Endometrial microvascular endothelial cells (primary cell): ENCODE measurements around the gene IL18. TPM values are rescaled to one million over a fixed set of nuclear protein-coding genes. Genes with fewer than 3 reads are reported as not detected.
"Not testable (repeated sequence)": the region's sequence is repeated elsewhere in the genome, so short reads cannot be mapped to it uniquely, and the experiment has no call there.

Source experiments
- in situ Hi-C: cut with HindIII; loops from 2 replicates; pipeline ENCODE4 v1.10.0; 2017; ENCODE audit warnings: low sequenced_read_pairs, low pct_unique_long_range_greater_than_20kb; ENCODE audit errors: inconsistent ontology term
- total RNA-seq: library from RNA; depleted of rRNA; stranded (reverse); fragments of >200 nt; gene quantifications from one replicate; pipeline ENCODE4 v1.2.3, GENCODE V29; 2015; ENCODE audit errors: inconsistent ontology term

The IL18 gene
- total RNA-seq, 1 donor from 2014 or later, result 0.09 TPM

DNA sequence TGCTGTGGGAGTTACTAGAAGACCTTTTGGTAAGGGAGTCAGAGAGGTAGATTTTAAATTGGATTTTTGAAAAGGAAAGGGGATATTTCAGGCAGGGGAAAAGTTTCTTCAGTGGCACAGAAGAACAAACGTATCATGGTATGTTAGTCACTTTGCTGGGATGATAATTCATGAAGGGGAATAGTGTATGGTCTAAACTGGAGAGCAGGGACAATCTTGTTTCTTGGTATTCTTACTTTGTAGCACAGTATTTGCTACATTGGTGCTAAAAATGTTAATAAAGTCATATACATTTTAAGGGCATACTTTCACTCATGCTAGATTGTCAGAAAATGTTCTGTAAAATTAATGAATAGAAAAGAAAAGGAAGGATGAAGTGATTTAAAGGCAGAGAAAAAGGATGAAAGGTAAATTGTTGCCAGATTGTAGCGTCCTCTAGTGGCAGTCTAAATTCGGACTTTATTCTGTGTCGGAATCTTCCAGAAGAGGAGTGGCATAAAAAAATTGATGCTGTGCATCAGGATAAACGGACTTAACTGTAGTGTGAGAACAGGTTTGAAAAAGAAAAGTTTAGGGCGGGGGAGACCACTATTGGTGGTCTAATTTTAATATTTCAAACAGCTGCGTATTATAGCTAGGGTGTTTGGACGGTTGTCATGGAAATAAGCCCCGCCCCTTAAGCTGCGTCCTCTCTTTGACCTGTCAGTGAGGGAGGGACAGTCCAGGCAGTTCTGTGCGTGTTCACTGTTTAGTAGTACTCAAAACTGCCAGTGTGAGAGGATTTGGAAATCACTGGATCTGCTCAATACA lies 11.1 kb upstream of the IL18 start, which contains the start of gene BCO2:
BCO2 (plus strand) TSS at position 724 of the 810 bp plus-strand sequence. CDS start 90 bp downstream, outside the sequence.
- in situ Hi-C loops, result no loop called here

DNA sequence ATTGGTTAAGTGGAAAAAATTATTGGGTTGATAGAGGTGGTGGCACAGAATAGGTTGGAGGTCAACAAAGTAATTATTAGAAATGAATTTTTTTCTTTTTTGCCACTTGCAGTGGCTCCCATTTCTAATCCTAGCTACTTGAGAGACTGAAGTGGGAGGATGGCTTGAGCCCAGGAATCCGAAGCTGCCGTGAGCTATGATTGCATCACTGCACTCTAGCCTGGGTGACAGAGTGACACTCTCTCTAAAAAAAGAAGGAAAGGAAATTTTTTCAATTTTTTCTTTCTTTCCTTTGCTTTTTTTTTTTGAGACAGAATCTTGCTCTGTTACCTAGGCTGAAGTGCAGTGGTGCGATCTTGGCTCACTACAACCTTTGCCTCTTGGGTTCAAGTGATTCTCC lies 9.3 kb upstream of the IL18 start:
- in situ Hi-C loops, result no loop called here

DNA sequence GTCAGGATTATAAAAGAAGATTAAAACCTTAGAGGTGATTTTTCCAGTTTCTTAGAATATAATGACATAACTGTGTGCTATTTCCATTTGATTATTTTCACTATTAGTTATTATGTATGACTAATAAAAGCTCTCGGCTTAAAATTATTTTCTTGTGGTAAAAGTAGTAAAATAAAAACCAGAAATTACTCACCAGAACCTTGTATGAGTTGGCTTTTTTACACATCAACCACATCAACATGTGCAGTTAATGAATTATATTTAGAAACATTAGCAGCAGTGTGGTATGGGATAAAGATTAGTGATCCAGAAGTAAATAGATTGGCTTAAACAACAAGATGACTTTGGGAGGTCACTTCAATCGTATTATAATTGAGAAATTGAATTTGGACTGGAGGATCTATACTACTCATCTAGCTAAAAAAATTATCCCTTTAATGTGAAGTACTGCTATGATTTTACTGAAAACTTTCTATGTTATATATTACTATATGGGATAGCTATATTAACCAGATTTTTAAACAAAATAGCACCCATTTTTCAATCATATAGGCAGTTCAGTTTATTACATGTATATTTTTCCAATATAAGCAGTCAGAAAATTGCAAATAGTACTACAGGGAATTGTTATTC lies 8.6 kb upstream of the IL18 start:
- in situ Hi-C loops, result no loop called here

DNA sequence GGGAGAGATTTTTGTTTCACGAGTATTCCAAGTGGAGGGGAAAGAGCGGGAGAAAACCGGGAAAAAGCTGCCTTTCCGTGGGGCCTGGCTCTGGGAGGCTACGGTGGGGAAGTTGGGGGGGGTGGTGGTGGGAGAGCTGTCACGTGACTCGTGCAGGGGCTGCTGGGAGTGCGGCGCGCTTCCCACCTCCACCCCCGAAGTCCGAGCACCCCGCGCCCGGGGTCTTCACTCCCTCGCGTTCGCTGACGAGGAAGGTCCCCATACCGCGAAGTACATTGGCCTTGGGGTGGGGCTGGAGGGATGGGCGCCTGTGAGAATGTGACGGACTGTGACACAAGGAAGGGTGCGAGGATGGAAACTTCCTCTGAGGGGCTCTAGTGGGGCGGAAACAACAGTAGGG lies 3.3 kb upstream of the IL18 start, which contains the start of gene TEX12:
TEX12 (plus strand) TSS at position 228 of the 400 bp plus-strand sequence. CDS start 1,897 bp downstream, outside the sequence.
- in situ Hi-C loops, result no loop called here

DNA sequence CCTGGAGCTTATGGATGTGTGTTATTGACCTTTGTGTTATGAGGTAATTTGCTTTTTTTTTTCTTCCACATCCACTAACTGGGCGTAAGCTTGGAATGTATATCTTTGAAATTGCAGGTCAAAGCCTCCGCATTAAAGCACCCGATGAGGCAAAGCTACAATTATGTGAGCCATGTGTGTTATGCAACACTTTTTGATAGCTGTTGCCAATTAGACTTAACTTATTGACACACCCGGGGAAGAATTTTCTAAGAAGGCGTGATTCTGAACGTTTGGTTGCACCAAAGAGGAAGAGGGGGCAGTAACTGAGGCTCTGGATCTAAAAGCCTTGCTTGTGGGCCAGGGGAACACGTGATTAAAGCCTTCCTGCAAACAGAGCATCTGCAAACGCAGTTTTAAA lies 2.7 kb upstream of the IL18 start:
- in situ Hi-C loops, result no loop called here

DNA sequence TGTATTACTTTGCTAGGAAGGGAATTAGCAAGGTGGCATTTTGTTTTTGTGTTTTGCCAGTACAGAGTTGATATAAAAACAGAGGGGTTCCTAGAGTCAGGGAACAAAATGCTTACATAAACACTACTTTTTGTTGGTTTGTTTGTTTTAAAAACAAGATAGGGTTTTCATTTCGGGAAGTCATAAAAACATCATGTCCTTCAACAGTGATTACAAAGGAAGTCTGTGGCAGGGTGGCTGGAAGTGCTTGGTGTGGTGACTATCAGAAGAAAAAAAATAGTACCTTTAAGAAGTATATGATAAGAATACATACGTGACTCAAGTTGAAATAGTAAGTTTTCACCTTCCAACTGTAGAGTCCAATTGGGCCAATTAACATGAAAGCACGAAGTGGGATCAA lies 1.2 kb upstream of the IL18 start:
- in situ Hi-C loops, result no loop called here

DNA sequence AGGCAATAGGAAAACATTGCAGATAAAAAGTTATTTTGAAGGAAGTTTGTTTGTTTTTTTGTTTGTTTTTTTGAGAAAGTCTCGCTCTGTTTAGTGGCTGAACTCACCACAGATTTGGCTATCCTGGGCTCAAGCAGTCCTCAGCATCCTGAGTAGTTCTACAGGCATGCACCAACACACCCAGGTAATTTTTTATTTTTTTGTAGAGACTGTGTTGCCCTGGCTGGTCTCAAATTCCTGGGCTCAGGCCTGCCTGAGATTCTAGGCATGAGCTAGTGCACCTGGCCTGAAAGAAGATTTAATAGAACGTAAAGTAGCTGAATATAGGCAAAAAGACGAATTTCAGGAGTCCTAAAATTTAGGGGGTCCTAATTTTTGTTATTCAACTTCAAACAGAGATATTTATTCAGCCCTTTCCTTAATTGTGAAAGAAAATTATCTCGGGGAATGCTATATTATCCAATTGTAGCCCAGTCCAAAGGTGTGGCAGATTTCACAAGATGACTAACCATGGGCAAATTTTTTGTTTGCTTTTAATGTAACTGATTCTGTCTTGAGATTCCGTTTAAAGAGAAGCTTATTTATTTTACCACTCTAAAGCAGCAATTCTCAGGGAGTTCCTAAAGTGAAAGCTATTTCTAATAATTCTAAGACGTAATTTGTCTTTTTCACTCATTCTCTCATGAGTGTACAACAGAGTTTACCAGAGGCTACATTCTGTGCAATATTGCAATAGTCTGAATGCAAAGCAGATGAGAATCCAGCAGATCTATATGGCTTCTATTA lies 940 bp downstream of the IL18 start:
- in situ Hi-C loops, result no loop called here

DNA sequence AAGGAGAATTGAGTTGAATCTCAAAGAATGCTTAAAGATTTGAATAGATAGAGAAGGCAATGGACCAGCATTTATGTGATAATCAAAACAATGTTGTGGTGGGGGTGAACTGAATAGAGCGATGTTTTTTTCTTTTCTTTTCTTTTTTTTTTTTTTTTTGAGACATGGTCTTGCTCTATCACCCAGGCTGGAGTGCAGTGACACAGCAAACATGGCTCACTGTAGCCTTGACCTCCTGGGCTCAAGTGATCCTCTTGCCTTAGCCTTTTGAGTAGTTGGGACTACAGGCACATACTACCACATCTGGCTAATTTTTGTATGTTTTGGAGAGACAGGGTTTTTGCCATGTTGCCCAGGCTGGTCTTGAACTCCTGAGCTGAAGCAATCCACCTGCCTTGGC lies 1.7 kb downstream of the IL18 start:
- in situ Hi-C loops, result not testable (repeated sequence)

DNA sequence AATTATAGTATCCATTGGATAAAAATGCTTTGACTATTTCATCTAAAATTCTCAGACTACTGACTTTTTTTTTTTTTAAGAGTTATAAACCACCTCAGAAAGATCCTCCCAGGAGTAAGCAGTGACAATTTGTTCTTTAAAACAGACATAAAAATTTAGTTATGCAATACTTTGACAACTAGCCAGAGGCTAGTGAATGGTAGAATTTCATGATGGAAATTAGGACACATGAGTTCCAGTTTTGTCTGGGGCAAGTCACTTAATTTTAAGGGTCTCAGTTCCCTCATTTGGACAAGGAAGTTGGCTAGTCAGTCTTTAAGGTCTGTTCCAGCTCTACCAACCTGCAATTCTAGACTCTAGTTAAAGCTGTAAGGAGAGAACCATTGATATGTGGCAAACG lies 2.9 kb downstream of the IL18 start:
- in situ Hi-C loops, result no loop called here

DNA sequence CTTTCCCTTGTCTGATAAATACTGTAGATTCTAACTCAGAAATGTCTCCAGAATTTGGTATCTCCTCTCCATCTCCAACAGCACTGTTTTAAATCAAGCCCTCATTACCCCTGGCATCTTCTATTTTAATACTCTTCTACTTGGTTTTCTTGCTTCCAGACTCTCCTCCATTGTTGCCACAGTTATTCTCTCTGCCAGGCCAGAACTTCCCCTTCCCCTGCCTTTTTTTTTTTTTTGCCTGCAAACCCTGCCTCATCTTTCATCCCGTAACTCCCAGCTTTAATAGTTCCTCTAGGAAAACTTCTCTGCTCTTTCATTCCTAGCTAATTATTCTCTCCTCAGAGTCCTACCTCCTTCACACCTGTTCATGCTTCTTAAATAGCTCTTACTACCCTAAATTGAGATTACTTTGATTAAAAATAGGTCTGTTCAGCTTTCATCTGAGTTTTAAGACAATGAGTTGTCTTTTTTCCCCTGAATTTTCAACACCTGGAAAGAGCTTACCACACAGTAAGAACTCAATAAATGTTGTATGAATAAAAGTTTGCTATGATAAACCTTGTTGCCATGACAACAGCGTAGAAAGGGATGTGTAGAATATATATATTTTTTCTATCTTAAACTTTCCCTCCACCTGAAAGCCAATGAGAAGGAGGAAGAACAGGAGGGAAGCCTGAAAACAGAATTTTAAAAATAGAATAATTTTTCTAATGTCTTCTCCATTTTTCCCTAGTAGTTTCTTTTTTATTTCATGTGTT lies 3.6 kb downstream of the IL18 start:
- in situ Hi-C loops, result no loop called here

DNA sequence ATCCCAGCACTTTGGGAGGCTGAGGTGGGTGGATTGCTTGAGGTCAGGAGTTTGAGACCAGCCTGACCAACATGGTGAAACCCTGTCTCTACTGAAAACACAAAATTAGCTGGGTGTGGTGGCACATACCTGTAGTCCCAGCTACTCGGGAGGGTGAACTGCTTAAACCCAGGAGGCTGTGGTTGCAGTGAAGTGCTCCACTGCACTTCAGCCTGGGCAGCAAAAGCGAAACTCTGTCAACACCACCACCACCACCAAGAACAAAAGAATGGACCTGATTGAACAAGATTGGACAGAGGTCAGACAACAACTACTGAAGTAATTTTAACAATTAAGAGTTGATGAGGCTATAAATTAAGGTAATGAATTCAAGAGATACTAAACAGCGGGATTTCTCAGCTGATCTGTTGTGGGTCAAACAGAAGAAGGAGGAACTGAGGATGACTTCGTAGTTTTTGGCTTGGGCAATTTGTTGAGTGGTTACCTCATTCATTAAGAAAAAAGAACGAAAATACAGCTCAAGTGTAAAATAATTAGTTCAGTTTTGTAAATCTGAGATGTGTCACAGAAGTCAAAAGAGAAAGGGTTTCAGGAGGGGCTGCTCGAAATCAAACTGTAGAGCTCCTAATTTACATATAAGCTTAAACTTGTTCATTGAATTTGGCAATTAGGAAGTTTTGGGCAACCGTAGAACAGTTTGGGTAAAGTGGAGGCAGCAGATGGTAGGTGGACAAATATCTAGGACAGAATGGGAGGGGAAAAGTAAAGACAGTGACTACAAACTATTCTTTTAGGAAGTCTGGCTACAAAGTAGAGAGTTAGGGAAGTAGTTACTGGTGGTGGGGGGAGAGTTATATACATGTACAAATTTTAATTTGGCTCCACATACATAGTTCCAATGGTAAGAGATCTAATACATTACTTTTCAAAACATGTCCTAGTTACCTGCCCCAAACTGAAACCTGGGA lies 4.5 kb downstream of the IL18 start:
- in situ Hi-C loops, result no loop called here

DNA sequence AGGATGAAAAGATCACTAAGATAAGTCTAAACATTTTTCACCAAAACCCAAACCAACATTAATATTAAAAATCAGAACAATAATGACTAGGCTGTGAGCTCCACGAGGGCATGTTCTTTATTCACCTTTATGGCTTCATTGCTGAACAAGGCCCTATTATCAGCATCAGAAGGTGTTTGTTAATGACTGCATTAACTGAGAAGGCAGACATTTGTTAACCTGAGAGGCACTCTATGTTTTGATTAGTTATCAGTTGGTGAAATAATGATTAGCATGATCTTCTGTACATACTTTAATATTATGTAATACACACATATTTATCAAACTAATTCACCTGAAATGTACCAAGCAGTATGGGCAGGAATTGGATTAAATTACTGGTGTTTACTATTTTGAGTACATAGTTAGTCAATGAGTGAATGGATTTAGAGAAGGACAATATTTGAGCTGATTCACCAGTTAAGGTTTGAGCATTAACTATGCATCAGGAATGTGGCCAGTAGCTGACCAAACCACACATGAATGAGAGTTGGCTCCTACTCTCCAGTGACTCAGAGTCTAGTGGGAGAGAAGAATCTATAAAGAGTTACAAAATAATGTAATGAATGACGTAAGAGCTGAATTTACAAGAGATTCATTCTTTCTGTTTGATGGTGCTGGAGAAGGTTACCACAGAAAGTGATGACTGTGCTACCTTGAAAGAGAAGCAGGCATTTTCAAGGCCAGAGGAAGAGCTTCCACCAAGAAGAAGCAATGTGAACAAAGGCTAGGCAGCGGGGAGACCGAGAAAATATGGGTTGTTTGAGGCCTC lies 6.7 kb downstream of the IL18 start:
- in situ Hi-C loops, result no loop called here

DNA sequence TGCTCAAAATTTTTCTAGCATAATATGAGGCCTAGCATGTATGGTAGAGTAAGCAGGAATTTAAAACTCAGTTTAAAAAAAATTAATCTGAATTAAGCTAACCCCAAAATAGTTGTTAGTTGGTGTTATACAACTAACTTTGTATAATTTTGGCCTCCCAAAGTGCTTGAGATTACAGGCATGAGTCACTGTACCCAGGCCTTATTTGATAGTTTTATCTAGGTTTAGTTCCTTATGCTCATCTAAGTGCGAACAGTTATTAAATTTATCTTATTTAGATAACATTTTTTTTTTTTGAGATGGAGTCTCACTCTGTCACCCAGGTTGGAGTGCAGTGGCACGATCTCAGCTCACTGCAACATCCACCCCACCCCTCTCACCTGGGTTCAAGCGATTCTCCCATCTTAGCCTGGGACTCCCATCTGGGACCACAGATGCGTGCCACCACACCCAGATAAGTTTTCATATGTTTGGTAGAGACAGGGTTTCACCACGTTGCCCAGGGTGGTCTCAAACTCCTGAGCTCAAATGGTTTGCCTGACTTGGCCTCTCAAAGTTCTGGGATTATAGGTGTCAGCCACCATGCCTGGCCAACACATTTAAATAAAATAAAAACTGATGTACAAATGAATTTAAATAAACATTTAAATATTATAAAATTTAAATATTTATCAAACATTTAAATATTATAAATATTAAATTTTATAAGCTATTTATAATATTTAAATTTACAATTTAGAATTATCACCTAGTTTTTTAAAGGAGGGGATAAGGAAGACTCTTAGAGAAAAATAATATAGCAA lies 7.5 kb downstream of the IL18 start:
- in situ Hi-C loops, result no loop called here

DNA sequence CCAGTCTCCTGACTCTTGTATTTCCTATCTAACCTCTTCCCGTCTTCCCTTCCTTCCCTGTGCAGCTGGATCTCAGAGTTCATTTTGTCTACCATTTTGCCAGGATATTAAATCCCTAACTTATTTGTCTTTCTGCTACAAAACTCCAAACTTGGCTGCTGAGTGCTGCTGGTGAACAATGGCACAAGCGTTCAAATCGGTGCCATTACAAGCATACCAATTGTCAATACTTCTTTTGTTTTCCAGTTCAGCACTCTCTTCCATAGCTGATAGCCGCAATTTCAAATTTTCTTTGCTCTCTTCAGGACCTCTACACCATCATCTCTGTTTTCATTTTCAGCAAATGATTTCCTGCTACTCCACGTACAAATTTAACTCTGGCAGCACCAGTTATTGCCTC lies 13.4 kb downstream of the IL18 start:
- in situ Hi-C loops, result no loop called here

DNA sequence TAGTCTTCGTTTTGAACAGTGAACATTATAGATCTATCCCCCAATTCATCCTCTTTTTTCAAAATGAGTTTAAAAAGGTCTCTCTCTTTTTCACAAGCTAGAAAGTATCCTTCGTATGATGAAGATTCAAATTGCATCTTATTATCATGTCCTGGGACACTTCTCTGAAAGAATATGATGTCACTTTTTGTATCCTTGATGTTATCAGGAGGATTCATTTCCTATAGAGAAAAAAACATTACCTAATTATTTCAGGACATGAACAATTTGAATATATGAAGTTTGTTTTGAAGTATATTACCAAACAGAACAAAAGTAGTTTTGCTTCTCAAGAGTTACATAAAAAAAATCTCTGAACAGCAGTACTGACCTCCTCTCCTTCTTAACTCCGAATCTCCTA lies 20.3 kb downstream of the IL18 start:
- in situ Hi-C loops, result no loop called here

DNA sequence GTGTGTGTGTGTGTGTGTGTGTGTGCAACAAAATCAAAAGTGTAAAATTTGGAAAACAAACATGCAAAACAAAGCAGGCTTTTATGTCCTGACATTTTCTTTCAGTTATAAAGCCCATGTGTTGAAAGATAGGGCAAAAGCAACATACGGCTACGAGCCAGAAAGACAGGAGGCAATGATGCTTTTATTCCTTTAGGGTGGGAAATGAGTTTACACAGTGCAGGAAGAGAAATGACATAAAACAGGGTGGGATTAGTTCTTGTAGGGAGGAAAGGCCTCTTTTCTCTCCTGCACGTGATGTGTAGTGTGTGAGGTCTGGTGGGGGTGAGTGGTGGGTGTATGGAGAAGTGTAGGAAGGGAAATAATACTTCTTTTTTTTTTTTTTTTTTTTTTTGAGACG lies 29.4 kb downstream of the IL18 start:
- in situ Hi-C loops, result no loop called here
